T-helper 2 cell treated with Interferon-gamma antibody and Interleukin-4, amounts not matched to agents 100 ng/mL and 5 ng/mL, for 36 hours (primary cell): ENCODE data around the gene LRP11. TPM values are rescaled to one million over a fixed set of nuclear protein-coding genes. Genes with fewer than 3 reads are reported as not detected.
"Not testable (repeated sequence)": the region's sequence is repeated elsewhere in the genome, so short reads cannot be mapped to it uniquely, and the experiment has no call there.

Experiments
- intact Hi-C: fragments of 100-400 bp; cut with micrococcal nuclease; formaldehyde crosslinking; loops from one replicate; pipeline ENCODE4 v1.15.1; 2023
- total RNA-seq: library from RNA; stranded (reverse); gene quantifications from 2 replicates; pipeline ENCODE4 v1.2.3, GENCODE V29; 2022

The LRP11 gene
- total RNA-seq, 1 donor from 2014 or later = 3.4 TPM

- intact Hi-C loops = no loop called here
Observed at GRCh38 chr6:149898966-149899365, 34.8 kb upstream of the LRP11 start.

- intact Hi-C loops = no loop called here
Observed at GRCh38 chr6:149897855-149898744, 33.9 kb upstream of the LRP11 start, which contains the start of gene RAET1E. RAET1E (minus strand) TSS chr6:149898113; CDS start chr6:149890901, 7,212 bp downstream.

GRCh38 chr6:149897015-149897697, 33.0 kb upstream of the LRP11 start:
- intact Hi-C loops = no loop called here

GRCh38 chr6:149896491-149896890, 32.3 kb upstream of the LRP11 start:
- intact Hi-C loops = no loop called here

- intact Hi-C loops = no loop called here
Observed at GRCh38 chr6:149895833-149896271, 31.7 kb upstream of the LRP11 start.

- intact Hi-C loops = no loop called here
Observed at GRCh38 chr6:149895048-149895590, 31.0 kb upstream of the LRP11 start.

- intact Hi-C loops = not testable (repeated sequence)
Observed at GRCh38 chr6:149891864-149892263, 27.7 kb upstream of the LRP11 start.

- intact Hi-C loops = no loop called here
Observed at GRCh38 chr6:149891259-149891658, 27.1 kb upstream of the LRP11 start.

GRCh38 chr6:149890629-149891045, 26.5 kb upstream of the LRP11 start:
- intact Hi-C loops = no loop called here

GRCh38 chr6:149889326-149889725, 25.2 kb upstream of the LRP11 start:
- intact Hi-C loops = no loop called here

GRCh38 chr6:149888659-149889058, 24.5 kb upstream of the LRP11 start:
- intact Hi-C loops = no loop called here

- intact Hi-C loops = no loop called here
Observed at GRCh38 chr6:149888093-149888492, 23.9 kb upstream of the LRP11 start.

- intact Hi-C loops = no loop called here
Observed at GRCh38 chr6:149887343-149887742, 23.2 kb upstream of the LRP11 start.

GRCh38 chr6:149885888-149886287, 21.7 kb upstream of the LRP11 start:
- intact Hi-C loops = no loop called here

- intact Hi-C loops = no loop called here
Observed at GRCh38 chr6:149884617-149885016, 20.5 kb upstream of the LRP11 start.

- intact Hi-C loops = no loop called here
Observed at GRCh38 chr6:149884215-149884614, 20.1 kb upstream of the LRP11 start.

GRCh38 chr6:149881860-149882259, 17.7 kb upstream of the LRP11 start:
- intact Hi-C loops = no loop called here

- intact Hi-C loops = no loop called here
Observed at GRCh38 chr6:149881066-149881766, 17.1 kb upstream of the LRP11 start.

- intact Hi-C loops = no loop called here
Observed at GRCh38 chr6:149877659-149878058, 13.5 kb upstream of the LRP11 start.

GRCh38 chr6:149876241-149876933, 12.2 kb upstream of the LRP11 start:
- intact Hi-C loops = no loop called here

GRCh38 chr6:149872233-149872632, 8.1 kb upstream of the LRP11 start:
- intact Hi-C loops = no loop called here
